ENCODE data around the gene EZR. TPM values are rescaled to one million over a fixed set of nuclear protein-coding genes. Genes with fewer than 3 reads are reported as not detected.

Gene EZR
- total RNA-seq, 1 experiment from 2014 or later = 1,402 TPM

- no peak overlapping the region for H3K9ac ChIP-seq (ENCODE audit: low read length)
- H3K79me2 ChIP-seq (ENCODE audit: insufficient read depth, low read length) = peaks cover 16% of the 10 kb centered on the region; the same call in 1 of the 2 replicates
- peaks cover 3 to 46% of the 10 kb centered on the region in 2 experiments; a peak in 3 of 4 replicates for H3K36me3 ChIP-seq (ENCODE audit: control insufficient read depth in 1 of 2, insufficient read depth in 2 of 2, low read length in 2 of 2)
- no peak overlapping the region for H2AFZ ChIP-seq (ENCODE audit: low read depth, low read length, poor library complexity, severe bottlenecking)
- no peaks in the 10 kb centered on the region for H3K9me3 ChIP-seq (ENCODE audit: control insufficient read depth in 1 of 2, insufficient read depth in 1 of 2, low read depth in 1 of 2, low read length in 2 of 2)
- H3K27me3 ChIP-seq (ENCODE audit: insufficient read depth, low read length) = no peaks in the 10 kb centered on the region
- no peak overlapping the region for H3K4me2 ChIP-seq (ENCODE audit: low read length)
- RAD21 ChIA-PET (ENCODE audit: low non-redundant PET in 1 of 2, low total read pairs in 2 of 2, uncharacterized antibody in 2 of 2, unreplicated experiment in 2 of 2) = no interaction called here
- no TSS peak for BruUV-seq (replicated peaks)
- no peak overlapping the region for H3K4me3 ChIP-seq (replicated peaks in 1 of 2; ENCODE audit: low read depth in 1 of 2, low read length in 2 of 2)
- no peaks in the 10 kb centered on the region for H3K9me2 ChIP-seq (ENCODE audit: insufficient read depth)
- H4K20me1 ChIP-seq (ENCODE audit: insufficient read depth) = no peaks in the 10 kb centered on the region
- peaks cover 44 to 58% of the 10 kb centered on the region in 2 experiments for H3K4me1 ChIP-seq (ENCODE audit: control insufficient read depth in 1 of 2, insufficient read depth in 2 of 2, low read length in 2 of 2)
- H3K27ac ChIP-seq (ENCODE audit: low read depth, low read length) = peak overlapping the region; percentile 26; the same call in 1 of the 2 replicates
- TF ChIP-seq YY1 (IDR thresholded peaks at IDR 0.05; ENCODE audit: extremely low read depth, insufficient replicate concordance, low read depth, low read length) = no peak
- TF ChIP-seq EZH2 (IDR thresholded peaks at IDR 0.05) = no peak
- no peak for TF ChIP-seq ZFX (IDR thresholded peaks at IDR 0.05)
- TF ChIP-seq EZH2phosphoT487 (IDR thresholded peaks at IDR 0.05; ENCODE audit: borderline replicate concordance) = no peak
- no peak for TF ChIP-seq REST (IDR thresholded peaks at IDR 0.05; ENCODE audit: low read depth)
- no peak for TF ChIP-seq CEBPB (IDR thresholded peaks at IDR 0.05; ENCODE audit: low read depth)
- no peak for TF ChIP-seq SIN3A (IDR thresholded peaks at IDR 0.05; ENCODE audit: low read depth)
- no peak for TF ChIP-seq RAD21 (IDR thresholded peaks at IDR 0.05; ENCODE audit: low read depth)
- TF ChIP-seq ZNF274 (IDR thresholded peaks at IDR 0.05; ENCODE audit: low read depth, low read length) = no peak
- no peak for TF ChIP-seq JUND (IDR thresholded peaks at IDR 0.05)
- TF ChIP-seq ATF3 (IDR thresholded peaks at IDR 0.05) = no peak
- TF ChIP-seq POLR2A (IDR thresholded peaks at IDR 0.05; ENCODE audit: borderline replicate concordance, extremely low read depth, insufficient read depth, insufficient read length) = no peak
- no peak for TF ChIP-seq MAX (IDR thresholded peaks at IDR 0.05)
- TF ChIP-seq TCF7L2 (IDR thresholded peaks at IDR 0.05; ENCODE audit: borderline replicate concordance, extremely low read depth, insufficient read depth, insufficient read length) = no peak
- no peak for TF ChIP-seq SP1 (IDR thresholded peaks at IDR 0.05; ENCODE audit: low read depth)
- POLR2A ChIA-PET = no interaction called here
- DNase-seq (ENCODE audit: low read depth, low spot score) (no peak), ATAC-seq (no peak)
- intact Hi-C loops (cut with micrococcal nuclease) = no loop called here
- CTCF ChIA-PET = no interaction called here
Observed at GRCh38 chr6:158751224-158751623, 67.9 kb downstream of the EZR start.

All from HCT116 (cell line).